ENCODE measurements around the gene ARRDC4.

DNA sequence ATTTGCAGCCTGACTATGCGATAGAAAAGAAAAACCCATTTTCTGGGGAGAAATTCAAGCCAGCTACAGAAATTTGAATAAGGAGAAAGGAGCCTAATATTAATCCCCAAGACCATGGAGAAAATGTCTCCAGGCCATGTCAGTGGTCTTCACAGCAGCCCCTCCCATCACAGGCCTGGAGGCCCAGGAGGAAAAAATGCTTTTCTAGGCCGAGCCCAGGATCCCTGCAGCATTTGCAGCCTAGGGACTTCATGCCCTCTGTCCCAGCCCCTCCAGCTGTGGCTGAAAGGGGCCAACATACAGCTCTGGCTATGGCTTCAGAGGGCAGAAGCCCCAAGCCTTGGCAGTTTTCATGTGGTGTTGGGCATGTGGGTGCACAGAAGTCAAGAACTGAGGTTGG, 26.3 kb downstream of the ARRDC4 start:
- TF ChIP-seq YY1 (IDR thresholded peaks at IDR 0.05; ENCODE audit: insufficient read depth, insufficient read length) (no peak), ZNF274 (IDR thresholded peaks at IDR 0.05; ENCODE audit: low read depth, low read length) (no peak), SUZ12 (IDR thresholded peaks at IDR 0.05; ENCODE audit: extremely low read depth, insufficient read depth, insufficient read length) (no peak)

All from NT2/D1 (cell line).